HL-60 (cell line): ENCODE data around the gene PPCS.

ENCODE experiments used
- DNase-seq, 2 experiments: peaks; one replicate each; pipeline ENCODE4 v3.0.0-alpha.2; 2010 to 2020; ENCODE audit warnings: low read depth in 1 of 2, low spot score in 1 of 2
- H3K27ac ChIP-seq: fragments of 250-450 bp; sonication (Bioruptor Pico); replicated peaks from 2 replicates; pipeline ENCODE4 v1.5.1; 2020; ENCODE audit warnings: mild to moderate bottlenecking, moderate library complexity
- H3K27me3 ChIP-seq: fragments of 250-450 bp; sonication (Bioruptor Pico); 2 replicates; pipeline ENCODE4 v1.5.1; 2021; ENCODE audit warnings: mild to moderate bottlenecking, moderate library complexity; ENCODE audit not compliant: insufficient read depth, poor library complexity, severe bottlenecking
- H3K4me3 ChIP-seq: replicated peaks from 2 replicates; pipeline ENCODE4 v1.5.1; 2011; ENCODE audit warnings: mild to moderate bottlenecking, control low read depth, low read length; ENCODE audit not compliant: insufficient read depth
- CTCF ChIP-seq: IDR thresholded peaks from one replicate; pipeline ENCODE4 v1.5.1; 2011; ENCODE audit warnings: low read length, control low read depth, inconsistent platforms; ENCODE audit not compliant: insufficient read depth
- GABPA ChIP-seq: IDR thresholded peaks from 2 replicates; pipeline ENCODE4 v1.6.1; 2012; ENCODE audit warnings: low read depth
- POLR2AphosphoS5 ChIP-seq: IDR thresholded peaks from 2 replicates; pipeline ENCODE4 v1.6.1; 2012; ENCODE audit warnings: low read depth
- REST ChIP-seq: IDR thresholded peaks from 2 replicates; pipeline ENCODE4 v1.6.1; 2012; ENCODE audit warnings: low read depth; ENCODE audit not compliant: insufficient replicate concordance
- SPI1 ChIP-seq: IDR thresholded peaks from 2 replicates; pipeline ENCODE4 v1.6.1; 2012; ENCODE audit warnings: low read depth, mild to moderate bottlenecking, borderline replicate concordance

PPCS gene

GRCh38 chr1:42449256-42449655 lies 7.1 kb upstream of the PPCS start:
- TF ChIP-seq REST (no peak), GABPA (no peak), POLR2AphosphoS5 (no peak), SPI1 (no peak), CTCF (no peak)
- H3K27me3 ChIP-seq, result no peaks in the 10 kb centered on the region
- no peak overlapping the region for H3K27ac ChIP-seq
- DNase-seq, result no peak
- H3K4me3 ChIP-seq, result no peak overlapping the region

GRCh38 chr1:42450061-42450460 lies 6.3 kb upstream of the PPCS start:
- TF ChIP-seq SPI1 (no peak), POLR2AphosphoS5 (no peak), CTCF (no peak), REST (no peak), GABPA (no peak)
- no peaks in the 10 kb centered on the region for H3K27me3 ChIP-seq
- H3K4me3 ChIP-seq, result no peak overlapping the region
- no peak for DNase-seq
- no peak overlapping the region for H3K27ac ChIP-seq

- Histone ChIP-seq H3K4me3 (no peak overlapping the region), H3K27ac (no peak overlapping the region), H3K27me3 (no peaks in the 10 kb centered on the region)
- no peak for DNase-seq
- TF ChIP-seq CTCF (no peak), GABPA (no peak), POLR2AphosphoS5 (no peak), REST (no peak), SPI1 (no peak)
These were observed 3.0 kb upstream of the PPCS start for GRCh38 chr1:42453386-42453785.
